HUES64 (cell line): ENCODE measurements around the gene TAS1R3.
"Not testable (repeated sequence)": the region's sequence is repeated elsewhere in the genome, so short reads cannot be mapped to it uniquely, and the experiment has no call there.

Source experiments
- H3K27ac ChIP-seq: 2 replicates; pipeline ENCODE4 v1.7.0; 2013; ENCODE audit warnings: low read depth, low read length, inconsistent platforms
- H3K27me3 ChIP-seq: 2 replicates; pipeline ENCODE4 v1.6.1; 2013; ENCODE audit warnings: mild to moderate bottlenecking, low read length; ENCODE audit not compliant: insufficient read depth
- H3K36me3 ChIP-seq: 2 replicates; pipeline ENCODE4 v1.6.1; 2013; ENCODE audit warnings: mild to moderate bottlenecking, low read length; ENCODE audit not compliant: insufficient read depth
- H3K4me1 ChIP-seq: 2 replicates; pipeline ENCODE4 v1.6.1; 2013; ENCODE audit warnings: mild to moderate bottlenecking, low read length, moderate library complexity; ENCODE audit not compliant: insufficient read depth
- H3K4me3 ChIP-seq: 2 replicates; pipeline ENCODE4 v1.5.1; 2013; ENCODE audit warnings: mild to moderate bottlenecking, low read length, moderate library complexity
- H3K9ac ChIP-seq: 2 replicates; pipeline ENCODE4 v1.6.1; 2013; ENCODE audit warnings: mild to moderate bottlenecking, low read depth, low read length
- H3K9me3 ChIP-seq: 2 replicates; pipeline ENCODE4 v1.6.1; 2013; ENCODE audit warnings: low read depth, low read length; ENCODE audit not compliant: insufficient read depth
- WGBS: fragments of 150-250, 120-280 bp; methylation state at CpG from one replicate; pipeline ENCODE4 v1.1.7; 2013; ENCODE audit warnings: missing lambda C conversion rate; 5-methylcytosine and 5-hydroxymethylcytosine counted together

The TAS1R3 gene

DNA sequence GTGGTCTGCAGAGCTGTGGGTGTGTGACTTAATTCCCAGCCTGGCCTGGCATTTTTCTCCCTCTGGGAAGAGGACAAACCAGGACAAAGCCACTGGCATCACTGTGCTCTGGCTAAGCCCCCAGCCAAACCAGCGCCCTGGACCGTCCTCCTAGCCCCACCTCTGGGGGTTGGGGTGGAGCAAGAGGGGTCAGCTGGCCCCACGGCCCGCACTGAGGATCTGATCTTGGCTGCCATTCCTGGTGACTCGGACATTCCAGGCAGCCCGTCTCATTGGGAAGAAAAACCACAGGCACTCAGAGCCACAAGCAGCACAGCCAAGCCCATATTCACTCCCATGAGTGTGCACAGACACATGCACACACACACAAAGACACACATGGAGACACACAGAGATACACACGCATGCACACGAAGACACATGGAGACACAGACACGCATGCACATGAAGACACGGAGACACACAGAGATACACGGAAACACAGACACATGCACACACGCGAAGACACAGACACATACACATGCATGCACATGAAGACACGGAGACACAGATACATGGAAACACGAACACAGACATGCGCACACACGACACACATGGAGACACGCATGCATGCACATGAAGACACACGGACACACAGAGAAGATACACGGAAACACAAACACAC is 29.6 kb downstream of the TAS1R3 start:
- Histone ChIP-seq H3K36me3 (no peaks in the 10 kb centered on the region), H3K27me3 (no peaks in the 10 kb centered on the region), H3K4me1 (peaks cover 35% of the 10 kb centered on the region), H3K9ac (peak overlapping the region; percentile 19; the same call in 1 of the 2 replicates), H3K9me3 (no peaks in the 10 kb centered on the region), H3K4me3 (no peak overlapping the region), H3K27ac (no peak overlapping the region)
- 85% methylated on average over 20 of the region's 20 CpGs for WGBS

DNA sequence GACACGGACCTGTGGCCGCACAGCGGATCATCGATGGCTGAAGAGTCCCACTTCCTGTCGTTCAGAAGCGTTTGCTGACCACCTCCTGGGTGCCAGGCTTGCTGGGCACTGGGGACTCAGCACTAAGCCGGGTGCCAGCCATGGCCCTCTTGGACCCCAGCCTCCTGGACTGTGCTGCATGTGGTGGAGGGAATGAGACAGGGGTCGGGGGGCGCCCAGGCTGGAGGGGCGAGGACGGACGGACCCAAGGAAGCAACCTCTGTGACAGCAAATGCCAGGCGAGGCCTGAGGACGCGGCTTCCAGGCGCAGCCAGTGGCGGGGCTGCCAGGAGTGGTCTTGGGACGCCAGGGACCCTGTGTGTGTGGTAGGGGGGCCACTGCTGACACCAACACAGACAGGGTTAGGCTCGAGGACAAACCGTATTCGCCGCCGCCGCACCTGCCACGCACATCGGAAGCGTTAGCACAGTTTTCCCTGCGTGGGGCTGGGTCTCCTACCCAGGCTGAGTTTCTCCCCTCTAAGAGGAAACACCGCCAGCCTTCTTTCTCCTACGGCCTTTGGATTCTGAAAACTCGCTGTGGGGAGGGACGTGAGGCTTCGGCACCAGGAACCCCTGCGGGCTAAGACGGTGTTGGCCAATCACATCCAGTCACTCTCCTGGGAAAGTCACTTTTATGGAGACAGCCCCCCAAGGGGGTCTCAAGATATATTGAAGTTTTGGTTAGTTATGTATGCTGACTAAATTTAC is 30.3 kb downstream of the TAS1R3 start:
- Histone ChIP-seq H3K27ac (no peak overlapping the region; the same call in 1 of the 2 replicates), H3K4me3 (no peak overlapping the region), H3K27me3 (no peaks in the 10 kb centered on the region), H3K9me3 (peaks cover 8% of the 10 kb centered on the region), H3K4me1 (peaks cover 35% of the 10 kb centered on the region), H3K9ac (peak overlapping the region; percentile 19; the same call in 1 of the 2 replicates), H3K36me3 (no peaks in the 10 kb centered on the region)
- WGBS, result 77% methylated on average over 34 of the region's 35 CpGs

DNA sequence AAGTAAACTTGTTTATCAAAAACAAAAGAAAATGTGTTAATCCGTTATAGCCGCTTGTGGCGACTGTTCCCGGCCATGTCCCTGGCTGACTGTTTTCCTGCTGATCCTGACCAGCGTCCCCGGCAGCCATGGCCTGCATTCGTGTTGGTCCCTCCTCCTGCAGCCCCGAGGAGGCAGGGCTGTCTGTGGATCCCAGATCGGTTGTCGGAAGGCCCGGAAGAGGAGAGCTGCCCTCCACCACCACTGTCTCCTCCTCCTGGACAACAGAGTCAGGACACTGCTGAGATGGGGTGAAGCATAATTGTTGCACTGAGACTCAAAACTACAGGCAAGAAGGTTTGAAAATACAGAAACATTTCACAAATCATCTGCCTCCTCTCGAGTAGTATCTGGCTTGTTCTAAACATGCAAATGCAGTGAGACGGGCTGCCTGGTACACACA is 30.9 kb downstream of the TAS1R3 start:
- no peaks in the 10 kb centered on the region for H3K27me3 ChIP-seq
- 34% methylated on average over 13 of the region's 13 CpGs for WGBS
- H3K4me3 ChIP-seq, result no peak overlapping the region
- peaks cover 14% of the 10 kb centered on the region for H3K9me3 ChIP-seq
- 0 out of 2 replicates have a peak overlapping the region, but pooled peaks have one; percentile 13 for H3K9ac ChIP-seq
- H3K4me1 ChIP-seq, result peaks cover 35% of the 10 kb centered on the region
- no peaks in the 10 kb centered on the region for H3K36me3 ChIP-seq
- peak overlapping the region; percentile 1; the same call in 1 of the 2 replicates for H3K27ac ChIP-seq

DNA sequence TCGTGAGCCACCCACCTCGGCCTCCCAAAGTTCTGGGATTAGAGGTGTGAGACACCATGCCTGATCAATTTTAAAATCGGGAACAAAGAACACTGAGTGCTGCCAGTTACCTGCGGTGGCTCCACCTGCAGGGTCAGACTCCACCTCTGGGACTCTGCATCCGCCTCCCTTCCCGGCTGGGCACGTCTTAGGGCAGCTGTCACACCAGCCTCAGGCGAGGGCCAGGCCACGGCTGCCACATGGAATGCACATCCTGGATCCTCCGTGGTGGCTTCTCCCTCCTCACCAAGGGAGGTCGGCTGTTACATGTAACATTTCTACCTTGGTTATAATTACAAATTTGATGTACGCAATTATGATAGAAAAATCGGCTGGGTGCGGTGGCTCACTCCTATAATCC is 33.2 kb downstream of the TAS1R3 start:
- Histone ChIP-seq H3K9me3 (peaks cover 18% of the 10 kb centered on the region), H3K27me3 (no peaks in the 10 kb centered on the region), H3K36me3 (no peaks in the 10 kb centered on the region), H3K9ac (no peak overlapping the region), H3K27ac (no peak overlapping the region), H3K4me3 (no peak overlapping the region), H3K4me1 (peaks cover 22% of the 10 kb centered on the region)
- 82% methylated on average over 13 of the region's 14 CpGs for WGBS

DNA sequence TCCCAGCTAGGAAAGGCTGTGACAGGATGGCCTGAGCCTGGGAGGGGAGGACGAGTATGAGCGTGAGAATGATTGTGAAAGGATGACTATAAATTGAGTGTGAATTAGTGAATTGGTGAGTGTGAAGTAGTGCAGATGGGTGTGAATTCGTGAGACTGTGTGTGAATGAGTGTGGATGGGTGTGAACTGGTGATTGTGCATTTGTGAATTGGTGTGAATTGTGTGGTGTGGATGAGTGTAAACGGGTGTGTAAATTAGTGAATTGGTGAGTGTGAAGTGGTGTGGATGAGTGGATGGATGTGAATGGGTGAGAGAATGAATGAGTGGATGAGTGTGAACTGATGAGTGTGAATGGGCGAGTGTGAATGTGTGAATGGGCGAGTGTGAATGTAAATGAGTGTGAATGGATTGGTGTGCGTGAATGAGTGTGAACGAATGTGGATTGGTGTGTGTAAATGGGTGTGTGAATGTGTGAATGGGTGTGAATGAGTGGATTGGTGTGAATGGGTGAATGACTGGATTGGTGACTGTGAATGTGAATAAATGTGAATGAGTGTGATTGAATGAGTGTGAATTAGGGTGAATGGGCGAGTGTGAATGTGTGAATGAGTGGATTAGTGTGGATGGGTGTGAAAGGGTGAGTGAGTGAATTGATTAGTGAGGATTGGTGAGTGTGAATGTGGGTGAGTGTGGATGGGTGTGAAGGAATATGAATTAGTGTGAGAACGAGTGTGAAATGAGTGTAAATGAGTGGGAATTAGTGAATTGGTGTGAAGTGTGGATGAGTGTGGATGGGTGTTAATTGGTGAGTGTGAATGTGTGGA is 35.0 kb downstream of the TAS1R3 start:
- H3K4me3 ChIP-seq, result no peak overlapping the region
- 81% methylated on average over 10 of the region's 10 CpGs for WGBS
- H3K27me3 ChIP-seq, result no peaks in the 10 kb centered on the region
- H3K36me3 ChIP-seq, result no peaks in the 10 kb centered on the region
- H3K27ac ChIP-seq, result no peak overlapping the region
- H3K9ac ChIP-seq, result no peak overlapping the region
- peaks cover 9% of the 10 kb centered on the region; the same call in 1 of the 2 replicates for H3K4me1 ChIP-seq
- peaks cover 18% of the 10 kb centered on the region for H3K9me3 ChIP-seq

DNA sequence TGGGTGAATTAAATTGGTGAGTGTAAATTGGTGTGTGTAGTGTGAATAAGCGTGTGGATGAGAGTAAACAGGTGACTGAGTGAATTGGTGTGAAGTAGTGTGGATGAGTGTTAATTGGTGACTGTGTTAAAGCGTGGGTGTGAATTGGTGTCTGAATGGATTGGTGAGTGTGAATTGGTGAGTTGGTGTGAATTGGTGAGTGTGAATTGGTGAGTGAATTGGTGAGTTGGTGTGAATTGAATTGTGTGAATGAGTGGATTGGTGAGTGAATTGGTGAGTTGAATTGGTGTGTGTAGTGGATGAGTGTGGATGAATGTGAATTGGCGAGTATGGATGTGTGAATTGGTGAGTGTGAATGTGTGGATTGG is 35.6 kb downstream of the TAS1R3 start:
- Histone ChIP-seq H3K9me3 (peaks cover 18% of the 10 kb centered on the region), H3K9ac (no peak overlapping the region), H3K4me3 (no peak overlapping the region), H3K27ac (no peak overlapping the region), H3K4me1 (peaks cover 6% of the 10 kb centered on the region; the same call in 1 of the 2 replicates), H3K27me3 (no peaks in the 10 kb centered on the region), H3K36me3 (no peaks in the 10 kb centered on the region)
- 94% methylated on average over 3 of the region's 3 CpGs for WGBS

DNA sequence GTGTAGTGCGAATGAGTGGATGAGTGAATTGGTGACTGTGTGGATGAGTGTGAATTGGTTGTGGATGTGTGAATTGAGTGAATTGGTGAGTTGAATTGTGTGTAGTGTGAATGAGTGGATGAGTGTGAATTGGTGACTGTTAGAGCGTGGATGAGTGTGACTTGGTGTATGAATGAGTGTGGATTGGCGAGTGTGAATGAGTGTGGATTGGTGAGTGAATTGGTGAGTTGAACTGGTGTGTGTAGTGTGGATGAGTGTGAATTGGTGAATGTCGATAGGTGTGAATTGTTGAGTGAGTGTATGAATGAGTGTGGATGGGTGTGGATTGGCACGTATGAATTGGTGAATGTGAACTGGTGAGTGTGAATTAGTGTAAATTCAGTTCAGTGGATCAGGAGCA is 36.2 kb downstream of the TAS1R3 start:
- Histone ChIP-seq H3K36me3 (no peaks in the 10 kb centered on the region), H3K4me1 (no peaks in the 10 kb centered on the region), H3K9ac (no peak overlapping the region), H3K27me3 (no peaks in the 10 kb centered on the region), H3K27ac (no peak overlapping the region), H3K4me3 (no peak overlapping the region), H3K9me3 (peaks cover 18% of the 10 kb centered on the region)
- 91% methylated on average over 5 of the region's 5 CpGs for WGBS

DNA sequence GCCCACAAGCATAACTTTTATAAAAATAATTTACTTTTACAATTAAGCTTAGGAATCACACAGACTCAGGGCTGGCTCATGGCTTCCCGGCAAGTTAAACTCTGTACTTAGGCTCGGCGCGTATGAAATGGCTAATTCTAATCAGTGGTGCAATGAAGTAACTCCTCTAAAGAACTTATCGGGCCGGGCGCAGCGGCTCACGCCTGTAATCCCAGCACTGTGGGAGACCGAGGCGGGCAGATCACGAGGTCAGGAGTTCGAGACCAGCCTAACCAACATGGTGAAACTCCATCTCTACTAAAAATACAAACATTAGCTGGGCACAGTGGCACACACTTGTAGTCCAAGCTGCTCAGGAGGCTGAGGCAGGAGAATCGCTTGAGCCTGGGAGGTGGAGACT is 39.0 kb downstream of the TAS1R3 start:
- H3K4me3 ChIP-seq, H3K27me3 ChIP-seq, H3K27ac ChIP-seq, H3K9ac ChIP-seq, H3K4me1 ChIP-seq, H3K36me3 ChIP-seq: not testable (repeated sequence)
- WGBS, result 96% methylated on average over 14 of the region's 14 CpGs
- H3K9me3 ChIP-seq, result peaks cover 18% of the 10 kb centered on the region

DNA sequence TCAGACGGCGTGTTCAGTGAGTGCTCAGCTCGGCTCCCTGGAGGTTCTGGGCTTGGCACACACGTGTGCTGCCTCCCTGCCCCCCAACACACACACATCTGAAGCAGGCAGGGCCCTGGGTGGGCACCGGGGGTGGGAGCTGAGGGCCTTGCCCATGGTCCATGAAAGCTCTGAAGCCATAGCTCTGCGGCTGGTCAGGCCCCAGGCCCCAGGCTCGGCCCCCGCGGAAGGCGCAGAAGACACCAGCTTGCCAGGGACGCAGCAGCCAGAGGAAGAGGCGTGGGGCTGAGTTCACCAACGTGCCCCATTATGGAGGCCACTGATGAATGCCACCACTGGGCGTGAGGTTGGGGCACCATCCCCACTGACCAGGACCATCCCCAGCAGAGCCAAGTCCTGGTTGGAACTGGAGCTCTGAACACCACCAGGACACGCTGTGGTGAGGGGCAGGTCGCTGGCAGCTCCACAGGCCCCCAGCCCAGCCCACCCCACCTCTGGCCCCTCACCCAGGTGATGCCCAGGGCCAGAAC is 39.8 kb downstream of the TAS1R3 start:
- Histone ChIP-seq H3K9me3 (peaks cover 17% of the 10 kb centered on the region), H3K27ac (no peak overlapping the region), H3K27me3 (no peaks in the 10 kb centered on the region), H3K4me1 (0 out of 2 replicates have a peak, but pooled peaks cover 4% of the 10 kb centered on the region), H3K9ac (no peak overlapping the region), H3K36me3 (peaks cover 10% of the 10 kb centered on the region), H3K4me3 (no peak overlapping the region)
- 93% methylated on average over 16 of the region's 16 CpGs for WGBS

DNA sequence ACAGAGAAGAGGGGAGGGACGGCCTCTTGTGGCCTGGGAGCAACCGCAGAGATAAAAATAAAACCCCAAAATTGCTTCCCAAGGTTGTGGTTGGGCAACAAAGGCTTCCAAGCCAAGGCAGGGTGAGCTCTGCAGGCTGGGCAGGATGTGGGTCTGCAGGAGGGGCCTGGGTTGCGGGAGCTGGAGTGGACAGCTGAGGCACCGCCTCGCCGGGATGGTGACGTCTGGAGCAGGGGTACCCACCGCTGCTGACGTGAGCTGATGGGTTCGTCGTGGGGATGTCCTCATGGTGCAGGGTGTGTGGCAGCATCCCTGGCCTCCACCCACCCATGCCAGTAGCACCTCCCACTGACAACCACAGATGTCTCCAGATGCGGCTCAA is 40.3 kb downstream of the TAS1R3 start:
- Histone ChIP-seq H3K4me3 (no peak overlapping the region), H3K9me3 (peaks cover 11% of the 10 kb centered on the region; the same call in 1 of the 2 replicates), H3K36me3 (peaks cover 10% of the 10 kb centered on the region), H3K27ac (no peak overlapping the region), H3K27me3 (no peaks in the 10 kb centered on the region), H3K4me1 (peaks cover 7% of the 10 kb centered on the region; the same call in 1 of the 2 replicates), H3K9ac (no peak overlapping the region)
- 97% methylated on average over 12 of the region's 12 CpGs for WGBS
